ENCODE results near the gene PLPP6. TPM values are rescaled to one million over a fixed set of nuclear protein-coding genes. Genes with fewer than 3 reads are reported as not detected.

The PLPP6 gene
- total and polyA plus RNA-seq, 2 of the 13 experiments (the other 11 are each of a cell fraction or from before 2014, with no cell fraction given) = 12.1 to 15.5 TPM

- TF ChIP-seq ZNF781 (CRISPR knock-in tag; IDR thresholded peaks at IDR 0.05; ENCODE audit: borderline replicate concordance, not compliant biosample characterization) = peak; percentile 71
- TF ChIP-seq PHF20 (CRISPR knock-in tag; IDR thresholded peaks at IDR 0.05) = peak; percentile 28; the same call in 1 of the 2 replicates
- no peak for TF ChIP-seq HOXA5 (CRISPR knock-in tag; IDR thresholded peaks at IDR 0.05)
- TF ChIP-seq FOXP4 (CRISPR knock-in tag; IDR thresholded peaks at IDR 0.05) = no peak
- no peak for TF ChIP-seq PREB (CRISPR knock-in tag; IDR thresholded peaks at IDR 0.05)
- TF ChIP-seq HNF1B (CRISPR knock-in tag; IDR thresholded peaks at IDR 0.05) = no peak
- no peak for TF ChIP-seq KLF12 (CRISPR knock-in tag; IDR thresholded peaks at IDR 0.05; ENCODE audit: borderline replicate concordance)
- TF ChIP-seq HDAC1 (CRISPR knock-in tag; IDR thresholded peaks at IDR 0.05) = peak; percentile 40; the same call in 1 of the 2 replicates
- no peak for TF ChIP-seq CENPBD1 (CRISPR knock-in tag; IDR thresholded peaks at IDR 0.05; ENCODE audit: borderline replicate concordance, low read depth)
- TF ChIP-seq, protein P1, sequence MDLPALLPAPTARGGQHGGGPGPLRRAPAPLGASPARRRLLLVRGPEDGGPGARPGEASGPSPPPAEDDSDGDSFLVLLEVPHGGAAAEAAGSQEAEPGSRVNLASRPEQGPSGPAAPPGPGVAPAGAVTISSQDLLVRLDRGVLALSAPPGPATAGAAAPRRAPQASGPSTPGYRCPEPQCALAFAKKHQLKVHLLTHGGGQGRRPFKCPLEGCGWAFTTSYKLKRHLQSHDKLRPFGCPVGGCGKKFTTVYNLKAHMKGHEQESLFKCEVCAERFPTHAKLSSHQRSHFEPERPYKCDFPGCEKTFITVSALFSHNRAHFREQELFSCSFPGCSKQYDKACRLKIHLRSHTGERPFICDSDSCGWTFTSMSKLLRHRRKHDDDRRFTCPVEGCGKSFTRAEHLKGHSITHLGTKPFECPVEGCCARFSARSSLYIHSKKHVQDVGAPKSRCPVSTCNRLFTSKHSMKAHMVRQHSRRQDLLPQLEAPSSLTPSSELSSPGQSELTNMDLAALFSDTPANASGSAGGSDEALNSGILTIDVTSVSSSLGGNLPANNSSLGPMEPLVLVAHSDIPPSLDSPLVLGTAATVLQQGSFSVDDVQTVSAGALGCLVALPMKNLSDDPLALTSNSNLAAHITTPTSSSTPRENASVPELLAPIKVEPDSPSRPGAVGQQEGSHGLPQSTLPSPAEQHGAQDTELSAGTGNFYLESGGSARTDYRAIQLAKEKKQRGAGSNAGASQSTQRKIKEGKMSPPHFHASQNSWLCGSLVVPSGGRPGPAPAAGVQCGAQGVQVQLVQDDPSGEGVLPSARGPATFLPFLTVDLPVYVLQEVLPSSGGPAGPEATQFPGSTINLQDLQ (CRISPR knock-in tag; IDR thresholded peaks at IDR 0.05) = peak; percentile 61; the same call in 1 of the 2 replicates
- no peak for TF ChIP-seq ZNF263 (CRISPR knock-in tag; IDR thresholded peaks at IDR 0.05)
- peak; percentile 68; the same call in 1 of the 2 replicates for TF ChIP-seq ZC3H13 (CRISPR knock-in tag; IDR thresholded peaks at IDR 0.05)
- peak; percentile 9; the same call in 1 of the 2 replicates for TF ChIP-seq GATAD2A (CRISPR knock-in tag; IDR thresholded peaks at IDR 0.05)
- no peak for TF ChIP-seq ZHX1 (CRISPR knock-in tag; IDR thresholded peaks at IDR 0.05; ENCODE audit: low read depth)
- TF ChIP-seq CENPT (CRISPR knock-in tag; IDR thresholded peaks at IDR 0.05; ENCODE audit: low read depth) = no peak
Measured at GRCh38 chr9:4662989-4663792, 1.1 kb downstream of the PLPP6 start (continued).

All from HepG2 (cell line).